ENCODE results near the gene SLAMF1.

Gene SLAMF1

GRCh38 chr1:160625725-160626498 is 20.9 kb downstream of the SLAMF1 start:
- no peak for TF ChIP-seq CTCF (conservative IDR thresholded peaks at IDR 0.05; ENCODE audit: low read depth, low read length)
- Histone ChIP-seq H3K4me3 (IDR thresholded peaks at IDR 0.05; ENCODE audit: insufficient read depth, low read depth, low read length) (no peak overlapping the region), H4K20me1 (ENCODE audit: insufficient read depth) (no peaks in the 10 kb centered on the region), H3K36me3 (ENCODE audit: insufficient read depth) (no peaks in the 10 kb centered on the region), H2AFZ (ENCODE audit: low read depth) (no peak overlapping the region), H3K4me1 (ENCODE audit: low read depth, poor library complexity, severe bottlenecking) (no peaks in the 10 kb centered on the region), H3K27ac (no peak overlapping the region), H3K79me2 (ENCODE audit: insufficient read depth, low read depth) (no peaks in the 10 kb centered on the region), H3K9ac (no peak overlapping the region), H3K4me2 (no peak overlapping the region), H3K27me3 (ENCODE audit: insufficient read depth, low read depth) (no peaks in the 10 kb centered on the region)

GRCh38 chr1:160625321-160625720 is 21.5 kb downstream of the SLAMF1 start:
- no peak for TF ChIP-seq CTCF (conservative IDR thresholded peaks at IDR 0.05; ENCODE audit: low read depth, low read length)
- no peaks in the 10 kb centered on the region for H4K20me1 ChIP-seq (ENCODE audit: insufficient read depth)
- no peaks in the 10 kb centered on the region for H3K36me3 ChIP-seq (ENCODE audit: insufficient read depth)
- no peaks in the 10 kb centered on the region for H3K4me1 ChIP-seq (ENCODE audit: low read depth, poor library complexity, severe bottlenecking)
- H3K4me3 ChIP-seq (IDR thresholded peaks at IDR 0.05; ENCODE audit: insufficient read depth, low read depth, low read length) = no peak overlapping the region
- no peaks in the 10 kb centered on the region for H3K79me2 ChIP-seq (ENCODE audit: insufficient read depth, low read depth)
- H3K9ac ChIP-seq = no peak overlapping the region
- H3K27me3 ChIP-seq (ENCODE audit: insufficient read depth, low read depth) = no peaks in the 10 kb centered on the region
- no peak overlapping the region for H3K4me2 ChIP-seq
- H2AFZ ChIP-seq (ENCODE audit: low read depth) = no peak overlapping the region
- H3K27ac ChIP-seq = no peak overlapping the region

GRCh38 chr1:160624464-160624863 is 22.4 kb downstream of the SLAMF1 start:
- no peak overlapping the region for H3K27ac ChIP-seq
- H4K20me1 ChIP-seq (ENCODE audit: insufficient read depth) = no peaks in the 10 kb centered on the region
- H3K4me3 ChIP-seq (IDR thresholded peaks at IDR 0.05; ENCODE audit: insufficient read depth, low read depth, low read length) = no peak overlapping the region
- H2AFZ ChIP-seq (ENCODE audit: low read depth) = no peak overlapping the region
- H3K4me2 ChIP-seq = no peak overlapping the region
- no peak overlapping the region for H3K9ac ChIP-seq
- TF ChIP-seq CTCF (conservative IDR thresholded peaks at IDR 0.05; ENCODE audit: low read depth, low read length) = no peak
- no peaks in the 10 kb centered on the region for H3K36me3 ChIP-seq (ENCODE audit: insufficient read depth)
- H3K79me2 ChIP-seq (ENCODE audit: insufficient read depth, low read depth) = no peaks in the 10 kb centered on the region
- no peaks in the 10 kb centered on the region for H3K27me3 ChIP-seq (ENCODE audit: insufficient read depth, low read depth)
- no peaks in the 10 kb centered on the region for H3K4me1 ChIP-seq (ENCODE audit: low read depth, poor library complexity, severe bottlenecking)

GRCh38 chr1:160623862-160624261 is 23.0 kb downstream of the SLAMF1 start:
- H4K20me1 ChIP-seq (ENCODE audit: insufficient read depth) = no peaks in the 10 kb centered on the region
- H3K4me1 ChIP-seq (ENCODE audit: low read depth, poor library complexity, severe bottlenecking) = no peaks in the 10 kb centered on the region
- no peaks in the 10 kb centered on the region for H3K36me3 ChIP-seq (ENCODE audit: insufficient read depth)
- no peak overlapping the region for H3K4me3 ChIP-seq (IDR thresholded peaks at IDR 0.05; ENCODE audit: insufficient read depth, low read depth, low read length)
- H3K9ac ChIP-seq = no peak overlapping the region
- H3K4me2 ChIP-seq = no peak overlapping the region
- no peak overlapping the region for H3K27ac ChIP-seq
- H2AFZ ChIP-seq (ENCODE audit: low read depth) = no peak overlapping the region
- TF ChIP-seq CTCF (conservative IDR thresholded peaks at IDR 0.05; ENCODE audit: low read depth, low read length) = no peak
- H3K27me3 ChIP-seq (ENCODE audit: insufficient read depth, low read depth) = no peaks in the 10 kb centered on the region
- no peaks in the 10 kb centered on the region for H3K79me2 ChIP-seq (ENCODE audit: insufficient read depth, low read depth)

Measured in KMS-11 (cell line).